Measurements from ENCODE around the gene DHRS13. TPM values are rescaled to one million over a fixed set of nuclear protein-coding genes. Genes with fewer than 3 reads are reported as not detected.

Gene DHRS13
- total and polyA plus RNA-seq, 10 of the 15 experiments (the other 5 are each of a cell fraction or from before 2014, with no cell fraction given), result 0.18 to 55.2 (median 31.3) TPM; not detected in 1

- TF ChIP-seq PRDM15 (CRISPR knock-in tag; IDR thresholded peaks at IDR 0.05) (no peak), RELB (IDR thresholded peaks at IDR 0.05; ENCODE audit: low read depth) (peak; percentile 75; the same call in 1 of the 2 replicates), STAT3 (IDR thresholded peaks at IDR 0.05; ENCODE audit: low read depth, low read length) (peak; percentile 53; the same call in 1 of the 2 replicates), ATF3 (IDR thresholded peaks at IDR 0.05; ENCODE audit: borderline replicate concordance, extremely low read depth, low read depth, low read length) (0 out of 2 replicates have a peak, but pooled peaks have one; percentile 53), EGR1 (IDR thresholded peaks at IDR 0.05; ENCODE audit: borderline replicate concordance in 1 of 2, low read depth in 2 of 2, low read length in 2 of 2) (peak in 1 of 2 experiments; percentile 44; a peak in 1 of 3 replicates), NR2C1 (IDR thresholded peaks at IDR 0.05) (peak; percentile 99), RUNX3 (IDR thresholded peaks at IDR 0.05; ENCODE audit: low read length) (0 out of 2 replicates have a peak, but pooled peaks have one; percentile 51), E2F4 (IDR thresholded peaks at IDR 0.05; ENCODE audit: low read depth, low read length) (0 out of 2 replicates have a peak, but pooled peaks have one; percentile 42), YY1 (IDR thresholded peaks at IDR 0.05; ENCODE audit: low read depth, low read length) (no peak; the same call in none of the 2 replicates), MAX (IDR thresholded peaks at IDR 0.05; ENCODE audit: low read depth, low read length) (peak; percentile 62; the same call in 1 of the 2 replicates), RCOR1 (conservative IDR thresholded peaks at IDR 0.05; ENCODE audit: low read depth, low read length) (peak; percentile 98), CHD4 (IDR thresholded peaks at IDR 0.05) (no peak), MLLT1 (IDR thresholded peaks at IDR 0.05) (peak; percentile 83), SMAD1 (IDR thresholded peaks at IDR 0.05; ENCODE audit: low read depth, partially characterized antibody) (peak; percentile 80), SIX5 (IDR thresholded peaks at IDR 0.05; ENCODE audit: low read depth, low read length, severe bottlenecking) (peak; percentile 99), CREM (IDR thresholded peaks at IDR 0.05; ENCODE audit: low read depth) (peak; percentile 97), SIN3A (IDR thresholded peaks at IDR 0.05; ENCODE audit: low read depth, low read length) (peak; percentile 81), ZNF622 (IDR thresholded peaks at IDR 0.05) (no peak), ZZZ3 (IDR thresholded peaks at IDR 0.05; ENCODE audit: control insufficient read depth, insufficient read length, low read depth) (no peak), EED (IDR thresholded peaks at IDR 0.05; ENCODE audit: low read depth) (no peak)
Measured at GRCh38 chr17:28951991-28952975, 49.4 kb upstream of the DHRS13 start (continued).

Measured in GM12878 (cell line).